IPS DF 6.9 (cell line): ENCODE data around the gene OR6B1.

Experiments
- DNase-seq: peaks from one replicate; pipeline ENCODE4 v3.0.0-alpha.2; 2013; ENCODE audit warnings: low read depth, low spot score
- H3K27ac ChIP-seq: one replicate; pipeline ENCODE4 v1.5.1; 2013; ENCODE audit warnings: low read length, control low read depth
- H3K27me3 ChIP-seq: 2 replicates; pipeline ENCODE4 v1.6.1; 2013; ENCODE audit warnings: mild to moderate bottlenecking, low read length; ENCODE audit not compliant: control insufficient read depth, insufficient read depth
- H3K36me3 ChIP-seq: 2 replicates; pipeline ENCODE4 v1.6.1; 2013; ENCODE audit warnings: low read length; ENCODE audit not compliant: control insufficient read depth, insufficient read depth
- H3K4me1 ChIP-seq: 2 replicates; pipeline ENCODE4 v1.6.1; 2013; ENCODE audit warnings: low read length; ENCODE audit not compliant: control insufficient read depth, insufficient read depth
- H3K4me3 ChIP-seq: 2 replicates; pipeline ENCODE4 v1.5.1; 2013; ENCODE audit warnings: mild to moderate bottlenecking, low read length
- H3K9me3 ChIP-seq: 2 replicates; pipeline ENCODE4 v1.6.1; 2013; ENCODE audit warnings: low read length, inconsistent platforms; ENCODE audit not compliant: control insufficient read depth, insufficient read depth
- WGBS: extraction: QIAGEN DNeasy Blood & Tissue Kit; methylation state at CpG from one replicate; pipeline ENCODE4 v1.1.7; 2013; ENCODE audit warnings: mixed read lengths, missing lambda C conversion rate; ENCODE audit not compliant: insufficient read length, insufficient coverage; 5-methylcytosine and 5-hydroxymethylcytosine counted together

Gene OR6B1

GRCh38 chr7:143978585-143978984 is 21.5 kb upstream of the OR6B1 start:
- DNase-seq: no peak
- H3K27ac ChIP-seq: no peak overlapping the region

GRCh38 chr7:143979359-143979758 is 20.8 kb upstream of the OR6B1 start:
- WGBS: no CpG with 5 or more reads among the region's 1 CpG
- no peaks in the 10 kb centered on the region for H3K36me3 ChIP-seq
- H3K27me3 ChIP-seq: no peaks in the 10 kb centered on the region
- no peaks in the 10 kb centered on the region for H3K9me3 ChIP-seq
- H3K27ac ChIP-seq: no peak overlapping the region
- no peaks in the 10 kb centered on the region for H3K4me1 ChIP-seq
- no peak overlapping the region for H3K4me3 ChIP-seq
- no peak for DNase-seq

More at GRCh38 chr7:143978585-143978984, 21.5 kb upstream of the OR6B1 start:
- WGBS: no CpG with 5 or more reads among the region's 2 CpGs
- H3K27me3 ChIP-seq: no peaks in the 10 kb centered on the region
- H3K36me3 ChIP-seq: no peaks in the 10 kb centered on the region
- H3K9me3 ChIP-seq: no peaks in the 10 kb centered on the region
- no peak overlapping the region for H3K4me3 ChIP-seq
- no peaks in the 10 kb centered on the region for H3K4me1 ChIP-seq

- H3K4me3 ChIP-seq: no peak overlapping the region
- no peak overlapping the region for H3K27ac ChIP-seq
- H3K9me3 ChIP-seq: no peaks in the 10 kb centered on the region
- DNase-seq: no peak
- H3K36me3 ChIP-seq: no peaks in the 10 kb centered on the region
- no peaks in the 10 kb centered on the region for H3K4me1 ChIP-seq
- WGBS: no CpG with 5 or more reads among the region's 2 CpGs
- H3K27me3 ChIP-seq: no peaks in the 10 kb centered on the region
Observed at GRCh38 chr7:143979998-143980397, 20.1 kb upstream of the OR6B1 start.

GRCh38 chr7:143980746-143981510 is 19.2 kb upstream of the OR6B1 start:
- no peak for DNase-seq
- no peaks in the 10 kb centered on the region for H3K9me3 ChIP-seq
- no peaks in the 10 kb centered on the region for H3K36me3 ChIP-seq
- no CpG with 5 or more reads among the region's 10 CpGs for WGBS
- no peak overlapping the region for H3K4me3 ChIP-seq
- H3K27me3 ChIP-seq: no peaks in the 10 kb centered on the region
- H3K27ac ChIP-seq: no peak overlapping the region
- H3K4me1 ChIP-seq: no peaks in the 10 kb centered on the region

GRCh38 chr7:143983960-143984359 is 16.2 kb upstream of the OR6B1 start:
- no peak overlapping the region for H3K4me3 ChIP-seq
- no peaks in the 10 kb centered on the region for H3K27me3 ChIP-seq
- no peak for DNase-seq
- H3K27ac ChIP-seq: no peak overlapping the region
- H3K4me1 ChIP-seq: no peaks in the 10 kb centered on the region
- H3K9me3 ChIP-seq: no peaks in the 10 kb centered on the region
- no peaks in the 10 kb centered on the region for H3K36me3 ChIP-seq
- WGBS: no CpG with 5 or more reads among the region's 5 CpGs

- no peaks in the 10 kb centered on the region for H3K36me3 ChIP-seq
- H3K4me1 ChIP-seq: no peaks in the 10 kb centered on the region
- H3K27ac ChIP-seq: no peak overlapping the region
- H3K27me3 ChIP-seq: no peaks in the 10 kb centered on the region
- no peaks in the 10 kb centered on the region for H3K9me3 ChIP-seq
- no peak for DNase-seq
- H3K4me3 ChIP-seq: no peak overlapping the region
Observed at GRCh38 chr7:143987513-143987912, 12.6 kb upstream of the OR6B1 start.

GRCh38 chr7:143988976-143989745 is 11.0 kb upstream of the OR6B1 start:
- H3K36me3 ChIP-seq: no peaks in the 10 kb centered on the region
- WGBS: no CpG with 5 or more reads among the region's 5 CpGs

GRCh38 chr7:143992670-143993069 is 7.5 kb upstream of the OR6B1 start:
- H3K4me1 ChIP-seq: no peaks in the 10 kb centered on the region
- H3K9me3 ChIP-seq: no peaks in the 10 kb centered on the region
- H3K27me3 ChIP-seq: no peaks in the 10 kb centered on the region
- DNase-seq: no peak
- H3K36me3 ChIP-seq: no peaks in the 10 kb centered on the region
- H3K4me3 ChIP-seq: no peak overlapping the region
- no peak overlapping the region for H3K27ac ChIP-seq

More at GRCh38 chr7:143988976-143989745, 11.0 kb upstream of the OR6B1 start:
- H3K9me3 ChIP-seq: no peaks in the 10 kb centered on the region
- H3K4me1 ChIP-seq: no peaks in the 10 kb centered on the region
- H3K27me3 ChIP-seq: no peaks in the 10 kb centered on the region
- no peak overlapping the region for H3K4me3 ChIP-seq
- H3K27ac ChIP-seq: no peak overlapping the region
- DNase-seq: no peak

GRCh38 chr7:143993924-143994323 is 6.2 kb upstream of the OR6B1 start:
- no peaks in the 10 kb centered on the region for H3K9me3 ChIP-seq
- no peaks in the 10 kb centered on the region for H3K36me3 ChIP-seq
- H3K4me1 ChIP-seq: no peaks in the 10 kb centered on the region
- no peak overlapping the region for H3K27ac ChIP-seq
- DNase-seq: no peak
- H3K4me3 ChIP-seq: no peak overlapping the region
- no peaks in the 10 kb centered on the region for H3K27me3 ChIP-seq
- no CpG with 5 or more reads among the region's 3 CpGs for WGBS

GRCh38 chr7:144001543-144001942 is 1.4 kb downstream of the OR6B1 start:
- Histone ChIP-seq H3K36me3 (no peaks in the 10 kb centered on the region), H3K4me1 (no peaks in the 10 kb centered on the region), H3K4me3 (no peak overlapping the region), H3K9me3 (no peaks in the 10 kb centered on the region), H3K27ac (no peak overlapping the region), H3K27me3 (no peaks in the 10 kb centered on the region)
- DNase-seq: no peak
- WGBS: no CpG with 5 or more reads among the region's 3 CpGs
